Activated CD8-positive, alpha-beta memory T cell treated with anti-CD3 and anti-CD28 coated beads, Interleukin-2, amount 50 U/mL, for 1 hour (primary cell): ENCODE data around the gene CHST1.

Experiments used
- DNase-seq: peaks from one replicate; pipeline ENCODE4 v3.0.0-alpha.2; 2020; ENCODE audit errors: extremely low read depth

CHST1 gene, protein sequence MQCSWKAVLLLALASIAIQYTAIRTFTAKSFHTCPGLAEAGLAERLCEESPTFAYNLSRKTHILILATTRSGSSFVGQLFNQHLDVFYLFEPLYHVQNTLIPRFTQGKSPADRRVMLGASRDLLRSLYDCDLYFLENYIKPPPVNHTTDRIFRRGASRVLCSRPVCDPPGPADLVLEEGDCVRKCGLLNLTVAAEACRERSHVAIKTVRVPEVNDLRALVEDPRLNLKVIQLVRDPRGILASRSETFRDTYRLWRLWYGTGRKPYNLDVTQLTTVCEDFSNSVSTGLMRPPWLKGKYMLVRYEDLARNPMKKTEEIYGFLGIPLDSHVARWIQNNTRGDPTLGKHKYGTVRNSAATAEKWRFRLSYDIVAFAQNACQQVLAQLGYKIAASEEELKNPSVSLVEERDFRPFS

DNA sequence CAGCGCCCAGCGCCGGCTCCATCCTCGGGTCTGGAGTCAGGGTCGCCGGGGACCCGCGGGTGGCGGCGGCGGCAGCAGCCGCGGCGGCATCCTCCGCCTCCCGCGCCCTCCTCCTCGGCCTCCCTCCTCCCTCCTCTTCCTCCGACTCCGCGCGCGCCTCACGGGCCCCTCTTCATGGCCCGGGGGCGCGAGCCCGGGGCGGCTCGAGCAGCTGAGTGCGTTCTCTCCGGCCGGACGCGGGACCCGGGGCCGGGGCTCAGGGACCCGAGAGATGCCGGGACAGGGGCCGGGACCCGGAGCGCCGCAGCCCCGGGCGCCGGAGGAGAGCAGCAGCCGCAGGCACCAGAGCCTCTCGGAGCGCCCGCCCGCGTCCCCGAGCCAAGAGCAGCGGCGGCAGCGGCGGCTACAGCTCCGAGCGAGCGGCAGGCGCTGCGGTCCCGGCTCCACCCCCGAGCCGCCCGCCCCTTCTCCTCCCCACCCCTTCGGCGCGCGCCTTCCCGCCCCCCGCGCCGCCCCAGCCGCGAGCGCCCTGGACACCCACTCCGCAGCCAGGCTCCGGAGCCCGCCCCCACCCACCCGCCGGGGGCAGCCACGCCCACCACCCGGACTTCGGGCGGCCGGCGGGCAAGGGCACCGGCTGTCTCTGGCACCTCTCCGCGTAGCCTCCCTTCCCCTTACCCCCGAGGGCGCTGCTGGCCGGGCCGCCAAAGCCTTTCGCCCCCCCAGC, at the start of gene CHST1:
TSS of gene CHST1 (minus strand) at position 417 of the 727 bp plus-strand sequence. CDS start 14,699 bp downstream, outside the sequence.
- DNase-seq, result no peak

- no peak for DNase-seq
Measured at GRCh38 chr11:45713573-45713972, 48.2 kb upstream of the CHST1 start.

GRCh38 chr11:45710561-45710960, 45.1 kb upstream of the CHST1 start:
- no peak for DNase-seq

DNA sequence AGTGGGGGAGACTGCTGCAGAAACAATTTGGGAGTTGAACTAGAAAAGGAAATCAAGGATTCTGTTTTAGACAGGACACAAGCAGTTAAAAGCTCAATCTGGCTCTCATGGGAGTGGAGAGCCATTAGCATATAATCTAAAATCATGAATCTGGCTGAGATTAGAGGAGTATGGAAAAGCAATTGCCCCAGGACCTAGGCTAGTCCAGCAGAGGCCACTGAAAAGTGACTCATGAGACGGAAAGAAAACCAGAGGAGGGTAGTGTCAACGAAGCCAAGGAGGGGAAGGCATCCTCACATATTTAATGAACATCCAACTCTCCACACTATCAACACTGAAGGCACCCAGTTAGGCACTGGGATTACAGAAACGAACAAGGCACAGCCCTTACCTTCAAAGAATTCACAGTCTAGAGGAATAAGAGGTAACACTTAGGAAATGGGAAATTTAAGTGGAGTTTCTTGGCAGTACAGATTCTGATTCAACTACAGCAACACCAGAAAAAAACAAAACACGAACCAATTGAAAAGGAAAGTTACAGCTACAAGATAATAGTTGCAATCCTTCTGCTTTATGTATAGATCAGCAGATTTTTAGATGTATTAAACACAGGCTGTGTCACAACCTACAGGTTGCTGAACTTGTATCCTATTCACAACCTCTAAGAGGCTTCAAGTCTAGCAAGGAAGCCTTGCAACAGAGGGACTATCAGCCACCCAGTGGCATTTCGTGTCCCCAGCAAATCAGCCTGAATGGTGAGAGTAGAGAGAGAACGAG, 43.7 kb upstream of the CHST1 start:
- no peak for DNase-seq

GRCh38 chr11:45704635-45705034, 39.2 kb upstream of the CHST1 start:
- no peak for DNase-seq

- no peak for DNase-seq
Measured at GRCh38 chr11:45704133-45704532, 38.7 kb upstream of the CHST1 start.

DNA sequence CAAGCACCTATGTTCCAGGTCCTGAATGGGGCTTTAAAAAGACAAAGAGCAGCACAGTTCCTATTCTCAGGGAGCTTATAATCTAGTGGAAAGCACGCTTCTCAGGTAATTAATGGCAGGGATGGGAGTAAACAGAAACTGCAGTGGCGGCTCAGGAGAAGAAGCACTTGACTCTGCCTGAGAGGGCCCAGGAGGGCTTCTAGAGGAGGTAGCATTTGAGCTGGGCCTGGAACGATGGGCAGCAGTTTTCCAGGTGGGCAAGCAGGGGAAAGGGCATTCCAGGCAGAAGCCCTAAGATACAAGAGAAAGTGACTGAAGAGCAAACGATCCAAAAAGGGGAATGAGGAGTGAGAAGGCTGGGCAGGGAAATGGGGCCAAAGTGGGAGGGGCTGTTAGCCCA, 37.1 kb upstream of the CHST1 start:
- no peak for DNase-seq

DNA sequence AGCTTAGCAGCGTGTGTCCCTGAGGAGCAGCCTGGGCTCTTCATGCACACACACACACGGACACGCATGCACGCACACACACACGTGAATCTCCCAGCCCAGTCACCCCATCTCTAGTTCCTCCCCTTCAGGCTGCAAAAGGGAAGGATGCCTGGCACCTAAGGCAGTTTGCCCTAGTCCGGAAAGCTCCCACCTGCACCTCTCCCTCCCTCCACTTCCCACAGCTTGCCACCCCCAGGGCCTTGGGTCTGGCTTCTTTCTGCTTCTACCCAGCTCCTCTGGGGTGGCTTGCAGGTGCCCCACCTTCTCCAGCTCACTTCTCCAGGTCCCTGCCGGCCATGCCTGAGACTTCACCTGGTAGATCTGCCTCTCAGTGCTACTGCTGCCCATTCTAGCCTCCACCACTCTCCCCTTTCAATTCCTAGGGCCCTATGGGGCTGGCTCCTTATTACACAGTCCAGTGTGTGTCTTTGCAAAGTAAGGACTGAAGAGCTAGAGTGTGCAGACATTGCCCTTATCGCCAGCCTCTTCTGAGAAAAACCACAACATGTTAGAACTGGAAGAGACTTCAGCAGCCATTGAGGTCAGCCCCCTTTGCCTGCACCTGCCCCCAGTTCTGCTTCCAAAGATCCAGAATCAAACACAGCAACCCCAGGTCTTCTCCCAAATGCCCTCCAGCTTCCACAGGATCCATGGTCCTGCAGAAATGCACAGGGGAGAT, 33.5 kb upstream of the CHST1 start:
- DNase-seq, result no peak

DNA sequence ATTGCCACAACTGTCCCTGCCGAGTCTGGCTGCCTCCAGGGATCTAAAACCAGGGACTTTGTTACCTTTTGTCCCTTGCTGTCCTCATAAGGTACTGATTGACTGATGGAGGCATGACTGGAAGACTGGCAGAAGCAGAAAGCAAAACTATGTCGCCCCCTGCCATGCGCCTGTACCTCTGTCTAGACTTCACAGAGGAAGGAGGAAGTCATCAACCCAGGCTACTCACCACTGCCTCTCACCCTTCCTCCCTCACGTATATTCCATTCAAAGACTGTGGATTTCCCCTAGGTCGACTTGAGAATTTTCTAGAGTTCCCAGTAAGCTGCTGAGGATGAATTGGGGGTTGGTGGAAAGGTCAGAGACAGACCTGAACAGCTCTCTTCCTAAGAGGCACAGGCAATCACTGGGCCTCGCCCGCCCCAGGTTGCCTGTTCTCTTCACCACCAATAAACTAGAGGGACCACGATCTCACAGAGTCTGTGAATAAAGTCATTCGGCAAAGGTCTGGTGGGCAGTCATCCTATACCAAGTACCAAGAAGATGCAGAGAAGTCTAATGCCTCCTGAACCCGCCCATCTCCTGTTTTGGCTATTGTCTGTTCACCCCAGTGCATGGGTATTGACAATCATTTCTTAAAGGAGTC, 27.5 kb upstream of the CHST1 start:
- no peak for DNase-seq

- DNase-seq, result no peak
Measured at GRCh38 chr11:45688472-45689033, 23.1 kb upstream of the CHST1 start.

GRCh38 chr11:45687836-45688235, 22.4 kb upstream of the CHST1 start:
- DNase-seq, result no peak

- no peak for DNase-seq
Measured at GRCh38 chr11:45685964-45686537, 20.6 kb upstream of the CHST1 start.

DNA sequence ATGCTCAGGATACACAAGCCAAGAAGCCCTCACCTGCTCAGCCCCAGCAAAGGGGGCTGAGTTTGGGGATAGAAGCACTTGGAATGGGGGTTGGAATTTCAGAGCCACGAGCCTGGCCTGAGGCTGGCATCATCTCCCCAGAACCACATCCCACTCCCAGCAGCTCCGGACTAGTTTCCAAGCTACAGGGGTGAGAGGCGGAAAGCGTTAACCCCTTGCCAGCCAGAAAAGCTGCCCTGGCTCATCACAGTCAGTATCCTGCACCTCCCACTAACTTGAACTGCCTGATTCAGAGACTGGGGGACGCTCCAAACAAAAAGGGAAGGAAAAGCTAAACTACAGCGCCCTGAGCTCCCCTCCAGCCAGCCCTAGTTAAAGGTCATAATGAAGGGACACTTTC, 19.0 kb upstream of the CHST1 start:
- DNase-seq, result no peak

DNA sequence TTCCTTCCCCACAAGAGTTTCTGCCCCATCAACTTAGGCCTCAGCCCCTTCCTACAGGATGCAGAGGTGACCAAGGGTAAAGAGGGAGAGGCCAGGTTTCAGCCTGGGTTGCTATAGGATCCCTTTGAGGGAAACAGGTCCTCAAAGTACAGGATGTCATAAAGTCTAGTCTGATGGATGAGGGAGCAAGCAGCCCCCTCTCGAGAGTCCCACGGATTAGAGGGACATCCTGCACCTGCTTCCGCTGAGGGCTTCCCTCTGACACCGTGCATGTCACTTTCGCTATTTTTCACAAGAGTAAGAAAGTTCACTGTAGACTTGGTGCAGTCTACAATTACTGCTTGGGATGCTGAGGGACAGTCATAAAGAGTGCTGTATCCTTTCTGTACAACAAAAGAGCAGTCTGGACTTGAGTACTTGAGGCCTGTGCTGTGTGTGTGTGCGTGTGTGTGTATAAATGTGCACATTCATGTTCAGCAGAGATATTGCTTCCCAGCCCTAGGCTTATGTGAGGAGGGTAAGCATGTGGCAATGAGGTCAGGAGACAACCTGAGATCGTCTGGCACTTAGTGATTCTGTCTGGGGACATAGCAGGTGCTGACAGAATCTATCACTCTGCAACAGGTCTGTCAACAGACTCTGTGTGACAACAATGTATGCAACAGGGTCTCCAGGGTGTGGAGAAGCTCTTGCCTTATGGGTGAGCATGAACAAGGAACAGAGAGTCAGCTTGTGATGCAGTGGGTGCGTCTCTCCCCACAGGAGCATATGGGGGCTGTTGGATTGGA, 18.0 kb upstream of the CHST1 start:
- DNase-seq, result no peak

DNA sequence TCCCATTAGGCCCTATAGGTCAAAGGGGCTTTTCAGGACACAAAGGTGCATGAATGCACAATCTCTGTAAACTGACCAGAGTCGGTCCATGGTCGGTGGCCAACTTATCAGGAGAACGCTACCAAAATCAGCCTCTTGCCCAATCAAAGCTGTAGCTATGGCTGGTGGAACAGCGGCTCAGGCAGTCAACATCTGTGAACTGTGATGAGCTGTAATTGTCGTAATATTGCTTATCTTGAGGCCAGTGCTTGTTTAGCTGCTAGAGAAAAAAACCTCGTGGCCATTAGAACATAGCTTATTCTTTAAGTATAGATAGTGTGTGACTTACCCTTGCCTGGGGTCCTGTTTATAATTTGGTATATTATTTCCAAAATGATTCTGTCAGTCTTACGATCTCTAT, 14.4 kb upstream of the CHST1 start:
- no peak for DNase-seq

GRCh38 chr11:45678976-45679375, 13.6 kb upstream of the CHST1 start:
- DNase-seq, result no peak

GRCh38 chr11:45677770-45678512, 12.5 kb upstream of the CHST1 start:
- DNase-seq, result no peak

DNA sequence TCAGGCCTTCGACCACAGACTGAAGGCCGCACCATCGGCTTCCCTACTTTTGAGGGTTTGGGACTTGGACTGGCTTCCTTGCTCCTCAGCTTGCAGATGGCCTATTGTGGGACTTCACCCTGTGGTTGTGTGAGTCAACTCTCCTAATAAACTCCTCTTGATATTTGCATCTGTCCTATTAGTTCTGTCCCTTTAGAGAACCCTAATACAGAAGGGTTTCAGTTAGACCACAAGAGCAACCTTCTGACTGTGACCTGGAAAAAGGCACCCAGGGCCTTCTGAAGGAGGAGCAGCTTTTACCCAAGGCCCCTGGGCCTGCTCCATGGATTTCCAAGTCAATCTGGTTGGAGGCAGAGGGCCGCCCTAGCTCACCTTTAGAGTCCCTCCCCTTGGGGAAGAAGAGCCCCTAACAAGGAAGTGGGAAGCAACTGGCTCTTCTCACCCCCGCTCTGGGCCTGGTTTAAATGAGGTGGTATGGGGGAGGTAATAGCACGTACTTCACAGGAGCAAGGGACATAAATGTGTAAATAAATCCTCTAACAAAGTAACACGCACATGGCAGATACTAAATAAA, 11.2 kb upstream of the CHST1 start:
- DNase-seq, result no peak

DNA sequence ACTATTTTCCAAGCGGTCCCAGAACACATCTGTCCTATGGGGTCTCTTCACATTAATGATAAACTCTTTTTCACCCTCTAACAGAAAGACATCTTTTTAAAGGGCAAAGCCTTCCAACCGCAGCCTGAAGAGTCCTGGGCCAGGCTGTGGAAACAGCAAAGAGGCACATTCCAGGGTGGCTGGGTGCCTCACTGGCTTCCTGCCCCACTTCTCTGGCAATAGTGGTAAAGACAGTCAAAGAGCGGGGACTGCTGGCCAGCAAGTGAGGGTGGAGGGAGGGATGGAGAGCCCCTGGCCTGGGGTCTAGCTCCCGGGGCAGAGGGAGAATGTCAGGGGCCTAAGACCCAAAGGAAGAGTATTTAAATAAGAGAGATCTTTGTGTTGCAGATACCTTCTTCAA, 10.2 kb upstream of the CHST1 start:
- DNase-seq, result no peak
